ENCODE measurements around the gene PDCD1LG2. TPM values are rescaled to one million over a fixed set of nuclear protein-coding genes. Genes with fewer than 3 reads are reported as not detected.

PDCD1LG2 gene
- polyA plus RNA-seq, 1 of the 3 experiments (the other 2 are of a cell fraction) = 11.1 TPM

DNA sequence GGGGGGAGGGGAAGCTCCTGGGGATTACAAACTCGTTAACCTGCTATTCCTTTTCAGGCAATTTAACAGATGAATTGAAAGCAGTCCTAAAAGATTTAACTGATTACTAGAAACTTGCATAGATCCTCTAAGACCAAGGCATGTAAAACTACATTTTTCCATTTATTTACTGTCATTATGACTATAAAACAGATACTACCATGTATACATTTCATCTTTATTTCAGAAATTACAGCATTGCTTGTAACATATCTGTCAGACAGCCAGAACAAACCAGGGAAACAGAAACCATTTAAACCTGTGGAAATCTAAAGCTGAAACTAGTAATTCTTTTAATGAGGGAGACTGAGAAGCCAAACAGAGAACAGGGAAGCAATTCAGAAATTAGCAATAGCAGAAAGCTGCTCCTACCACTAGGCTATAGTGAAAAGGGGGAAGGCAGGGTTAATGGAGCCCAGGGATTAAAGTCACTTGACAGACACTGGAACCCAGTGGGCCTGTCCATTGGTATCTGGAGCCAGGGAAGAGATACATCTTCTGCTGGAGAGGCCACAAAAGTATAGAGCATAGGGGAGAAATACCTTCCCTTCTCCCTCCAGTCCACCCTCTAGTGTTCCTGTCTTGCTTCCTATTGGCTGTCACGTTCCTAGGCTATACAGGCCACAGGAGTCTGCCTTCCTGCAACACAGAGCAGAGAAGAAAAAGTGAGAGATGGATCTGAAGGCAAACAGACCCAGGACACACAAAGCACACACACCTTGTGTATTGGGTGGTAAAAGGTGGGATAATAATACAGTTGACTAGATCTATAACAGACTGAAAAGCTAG is 33.8 kb downstream of the PDCD1LG2 start:
- H3K4me2 ChIP-seq = no peak overlapping the region
- H3K9ac ChIP-seq = no peak overlapping the region
- H3K4me3 ChIP-seq (ENCODE audit: low read depth in 2 of 2, low read length in 1 of 2) = no peak overlapping the region
- H3K9me2 ChIP-seq = no peaks in the 10 kb centered on the region
- ChIA-PET CTCF (interaction anchor here (0.7 to 1.0 kb wide), 2 partner anchors 46 to 57 kb away, joined by 3 read pairs; no protein-coding TSS in a partner anchor), POLR2A (no interaction called here)
- no peaks in the 10 kb centered on the region for H3K4me1 ChIP-seq (ENCODE audit: control insufficient read depth in 1 of 2, insufficient read depth in 2 of 2, low read depth in 1 of 2, low read length in 1 of 2)
- peaks cover 13% of the 10 kb centered on the region for H3F3A ChIP-seq (replicated peaks; ENCODE audit: insufficient read depth)
- 67% methylated on average over 2 of the region's 2 CpGs for WGBS (ENCODE audit: low lambda C conversion rate)
- peaks cover 0 to 19% of the 10 kb centered on the region in 2 experiments for H3K36me3 ChIP-seq (replicated peaks in 1 of 2; ENCODE audit: control insufficient read depth in 1 of 2, insufficient read depth in 2 of 2, low read length in 1 of 2)
- H2AFZ ChIP-seq (ENCODE audit: low read depth) = no peak overlapping the region
- no peak overlapping the region for H3K27ac ChIP-seq (ENCODE audit: low read depth in 2 of 2, low read length in 1 of 2)
- no peaks in the 10 kb centered on the region for H3K27me3 ChIP-seq (ENCODE audit: insufficient read depth)
- no peaks in the 10 kb centered on the region for H4K20me1 ChIP-seq (ENCODE audit: insufficient read depth)
- DNase-seq = no peak
- TF ChIP-seq RAD21 (IDR thresholded peaks at IDR 0.05; ENCODE audit: low read length) = no peak
- no peak for TF ChIP-seq GABPA (IDR thresholded peaks at IDR 0.05; ENCODE audit: low read depth)
- TF ChIP-seq FOXM1 (IDR thresholded peaks at IDR 0.05; ENCODE audit: low read depth) = no peak
- TF ChIP-seq, protein P1, sequence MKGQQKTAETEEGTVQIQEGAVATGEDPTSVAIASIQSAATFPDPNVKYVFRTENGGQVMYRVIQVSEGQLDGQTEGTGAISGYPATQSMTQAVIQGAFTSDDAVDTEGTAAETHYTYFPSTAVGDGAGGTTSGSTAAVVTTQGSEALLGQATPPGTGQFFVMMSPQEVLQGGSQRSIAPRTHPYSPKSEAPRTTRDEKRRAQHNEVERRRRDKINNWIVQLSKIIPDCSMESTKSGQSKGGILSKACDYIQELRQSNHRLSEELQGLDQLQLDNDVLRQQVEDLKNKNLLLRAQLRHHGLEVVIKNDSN (IDR thresholded peaks at IDR 0.05; ENCODE audit: borderline replicate concordance, low read depth) = no peak
- no peak for TF ChIP-seq CHD2 (IDR thresholded peaks at IDR 0.05; ENCODE audit: low read length, partially characterized antibody)
- TF ChIP-seq RFX5 (IDR thresholded peaks at IDR 0.05; ENCODE audit: low read length) = no peak
- TF ChIP-seq, protein P2, sequence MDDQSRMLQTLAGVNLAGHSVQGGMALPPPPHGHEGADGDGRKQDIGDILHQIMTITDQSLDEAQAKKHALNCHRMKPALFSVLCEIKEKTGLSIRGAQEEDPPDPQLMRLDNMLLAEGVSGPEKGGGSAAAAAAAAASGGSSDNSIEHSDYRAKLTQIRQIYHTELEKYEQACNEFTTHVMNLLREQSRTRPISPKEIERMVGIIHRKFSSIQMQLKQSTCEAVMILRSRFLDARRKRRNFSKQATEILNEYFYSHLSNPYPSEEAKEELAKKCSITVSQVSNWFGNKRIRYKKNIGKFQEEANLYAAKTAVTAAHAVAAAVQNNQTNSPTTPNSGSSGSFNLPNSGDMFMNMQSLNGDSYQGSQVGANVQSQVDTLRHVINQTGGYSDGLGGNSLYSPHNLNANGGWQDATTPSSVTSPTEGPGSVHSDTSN (IDR thresholded peaks at IDR 0.05) = no peak
- TF ChIP-seq FOXJ3 (CRISPR knock-in tag; IDR thresholded peaks at IDR 0.05) = no peak
- no peak for TF ChIP-seq NRF1 (IDR thresholded peaks at IDR 0.05; ENCODE audit: low read depth, low read length)
- TF ChIP-seq TAF1 (IDR thresholded peaks at IDR 0.05; ENCODE audit: borderline replicate concordance, low read depth, low read length) = no peak
- no peak for TF ChIP-seq YY1 (IDR thresholded peaks at IDR 0.05; ENCODE audit: low read depth)
- TF ChIP-seq TEAD4 (IDR thresholded peaks at IDR 0.05; ENCODE audit: borderline replicate concordance, insufficient read depth) = no peak
- no peak for TF ChIP-seq NFIC (IDR thresholded peaks at IDR 0.05; ENCODE audit: borderline replicate concordance)
- TF ChIP-seq, protein P3, sequence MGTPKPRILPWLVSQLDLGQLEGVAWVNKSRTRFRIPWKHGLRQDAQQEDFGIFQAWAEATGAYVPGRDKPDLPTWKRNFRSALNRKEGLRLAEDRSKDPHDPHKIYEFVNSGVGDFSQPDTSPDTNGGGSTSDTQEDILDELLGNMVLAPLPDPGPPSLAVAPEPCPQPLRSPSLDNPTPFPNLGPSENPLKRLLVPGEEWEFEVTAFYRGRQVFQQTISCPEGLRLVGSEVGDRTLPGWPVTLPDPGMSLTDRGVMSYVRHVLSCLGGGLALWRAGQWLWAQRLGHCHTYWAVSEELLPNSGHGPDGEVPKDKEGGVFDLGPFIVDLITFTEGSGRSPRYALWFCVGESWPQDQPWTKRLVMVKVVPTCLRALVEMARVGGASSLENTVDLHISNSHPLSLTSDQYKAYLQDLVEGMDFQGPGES (IDR thresholded peaks at IDR 0.05; ENCODE audit: low read depth, low read length) = no peak
- no peak for TF ChIP-seq SIN3A (IDR thresholded peaks at IDR 0.05; ENCODE audit: borderline replicate concordance, low read depth, low read length)
- TF ChIP-seq RCOR1 (IDR thresholded peaks at IDR 0.05; ENCODE audit: low read length) = no peak
- TF ChIP-seq, protein P4, sequence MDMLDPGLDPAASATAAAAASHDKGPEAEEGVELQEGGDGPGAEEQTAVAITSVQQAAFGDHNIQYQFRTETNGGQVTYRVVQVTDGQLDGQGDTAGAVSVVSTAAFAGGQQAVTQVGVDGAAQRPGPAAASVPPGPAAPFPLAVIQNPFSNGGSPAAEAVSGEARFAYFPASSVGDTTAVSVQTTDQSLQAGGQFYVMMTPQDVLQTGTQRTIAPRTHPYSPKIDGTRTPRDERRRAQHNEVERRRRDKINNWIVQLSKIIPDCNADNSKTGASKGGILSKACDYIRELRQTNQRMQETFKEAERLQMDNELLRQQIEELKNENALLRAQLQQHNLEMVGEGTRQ (IDR thresholded peaks at IDR 0.05; ENCODE audit: borderline replicate concordance, low read depth, low read length) = no peak
- TF ChIP-seq MXI1 (IDR thresholded peaks at IDR 0.05; ENCODE audit: low read depth, low read length) = no peak
- 0 out of 2 replicates have a peak, but pooled peaks cover 4% of the 10 kb centered on the region for H3K9me3 ChIP-seq
- no peaks in the 10 kb centered on the region for H3K79me2 ChIP-seq (ENCODE audit: insufficient read depth)

Data from SK-N-SH (cell line).